Sigmoid colon (tissue), 7 donors: Measurements from ENCODE around the gene EDEM2. TPM values are rescaled to one million over a fixed set of nuclear protein-coding genes. Genes with fewer than 3 reads are reported as not detected.

Experiments
- DNase-seq: peaks from one replicate; pipeline ENCODE4 v3.0.0-alpha.2; 2019
- H3K27ac ChIP-seq, 4 donors: fragments of 200-600 bp; sonication (generic); one replicate each; pipeline ENCODE4 v1.5.1; 2016 to 2019; ENCODE audit warnings: mild to moderate bottlenecking in 1 of 4
- H3K27me3 ChIP-seq, 3 donors: fragments of 200-600 bp; sonication (generic); one replicate each; pipeline ENCODE4 v1.5.1; 2019; ENCODE audit warnings: mild to moderate bottlenecking in 1 of 3
- H3K36me3 ChIP-seq, 4 donors: fragments of 200-600 bp; sonication (generic); one replicate each; pipeline ENCODE4 v1.5.1; 2016 to 2019
- H3K4me1 ChIP-seq, 4 donors: fragments of 200-600 bp; sonication (generic); one replicate each; pipeline ENCODE4 v1.5.1; 2017 to 2019
- H3K4me3 ChIP-seq, 4 donors: fragments of 200-600 bp; sonication (generic); one replicate each; pipeline ENCODE4 v1.5.1; 2017 to 2019; ENCODE audit warnings: mild to moderate bottlenecking in 2 of 4, moderate library complexity in 1 of 4
- H3K9me3 ChIP-seq, 4 donors: fragments of 200-600 bp in 3 of 4; sonication (generic) in 3 of 4; one replicate each; pipeline versions ENCODE4 v1.5.1 to v1.6.1; 2013 to 2019
- CTCF ChIP-seq, 4 experiments: fragments of 450-650 bp in 3 of 4; fragments of 200-600 bp in 1 of 4; IDR thresholded peaks; one replicate each; pipeline ENCODE4 v1.5.1; 2016 to 2019; ENCODE audit warnings: antibody characterized with exemption in 4 of 4, mild to moderate bottlenecking in 3 of 4, moderate library complexity in 2 of 4
- EP300 ChIP-seq, 4 donors: sonication (generic); formaldehyde crosslinking; IDR thresholded peaks; one replicate each; pipeline ENCODE4 v1.6.1; 2017; ENCODE audit warnings: antibody characterized with exemption in 4 of 4
- POLR2A ChIP-seq, 2 donors: fragments of 450-650 bp; IDR thresholded peaks; one replicate each; pipeline ENCODE4 v1.6.1; 2016; ENCODE audit warnings: antibody characterized with exemption in 2 of 2, mild to moderate bottlenecking in 2 of 2, moderate library complexity in 2 of 2
- POLR2AphosphoS5 ChIP-seq, 4 donors: sonication (generic); formaldehyde crosslinking; IDR thresholded peaks; one replicate each; pipeline ENCODE4 v1.6.1; 2017; ENCODE audit warnings: antibody characterized with exemption in 4 of 4
- WGBS, 2 donors: extraction: QIAGEN DNeasy Blood & Tissue Kit; methylation state at CpG; one replicate each; pipeline ENCODE4 v1.1.7; 2013; 5-methylcytosine and 5-hydroxymethylcytosine counted together
- intact Hi-C: fragments of 100-400 bp; cut with DNase I; formaldehyde crosslinking; loops from one replicate; pipeline ENCODE4 v1.15.1; 2023
- polyA plus RNA-seq, 3 donors: library from polyadenylated mRNA; stranded (reverse); fragments of 200-250 nt; gene quantifications; one replicate each; pipeline ENCODE4 v1.2.3, GENCODE V29; 2013
- total RNA-seq, 4 donors: library from RNA; depleted of rRNA; stranded (reverse); fragments of >200 nt; gene quantifications; one replicate each; pipeline ENCODE4 v1.1.0, GENCODE V29; 2016
- donor health status: healthy with polysubstance abuse.
- donor health status: Bipolar disorder and iron deficiency.
- donor health status: healthy.

EDEM2 gene
- total and polyA plus RNA-seq, 7 donors, result 8.4 to 24.9 (median 10.8) TPM

- Histone ChIP-seq H3K4me3 (no peak overlapping the region), H3K9me3 (no peaks in the 10 kb centered on the region), H3K4me1 (peaks cover 0 to 3% (median 0%) of the 10 kb centered on the region in 4 donors), H3K27me3 (no peaks in the 10 kb centered on the region), H3K27ac (no peak overlapping the region), H3K36me3 (peaks cover 0 to 7% (median 0%) of the 10 kb centered on the region in 4 donors)
- DNase-seq, result no peak
- WGBS, 2 donors, result 84 to 86% methylated on average over 11 of the region's 11 CpGs
- TF ChIP-seq EP300 (IDR thresholded peaks at IDR 0.05) (no peak), POLR2AphosphoS5 (IDR thresholded peaks at IDR 0.05) (no peak), POLR2A (IDR thresholded peaks at IDR 0.05) (no peak), CTCF (IDR thresholded peaks at IDR 0.05) (no peak)
- intact Hi-C loops, result no loop called here
Measured at GRCh38 chr20:35179292-35180212, 32.4 kb upstream of the EDEM2 start.

- TF ChIP-seq POLR2A (IDR thresholded peaks at IDR 0.05) (no peak), POLR2AphosphoS5 (IDR thresholded peaks at IDR 0.05) (no peak), CTCF (IDR thresholded peaks at IDR 0.05) (no peak), EP300 (IDR thresholded peaks at IDR 0.05) (no peak)
- DNase-seq, result no peak
- Histone ChIP-seq H3K4me1 (peaks cover 0 to 28% (median 15%) of the 10 kb centered on the region in 4 donors), H3K4me3 (no peak overlapping the region), H3K36me3 (peaks cover 0 to 7% (median 0%) of the 10 kb centered on the region in 4 donors), H3K27ac (no peak overlapping the region), H3K9me3 (no peaks in the 10 kb centered on the region), H3K27me3 (no peaks in the 10 kb centered on the region)
- intact Hi-C loops, result no loop called here
- 95% methylated on average over 14 of the region's 14 CpGs for WGBS, 2 donors
Measured at GRCh38 chr20:35176132-35176531, 29.0 kb upstream of the EDEM2 start.

GRCh38 chr20:35174458-35175216, 27.5 kb upstream of the EDEM2 start:
- Histone ChIP-seq H3K4me1 (peaks cover 0 to 30% (median 15%) of the 10 kb centered on the region in 4 donors), H3K9me3 (no peaks in the 10 kb centered on the region), H3K36me3 (peaks cover 0 to 7% (median 0%) of the 10 kb centered on the region in 4 donors), H3K27ac (no peak overlapping the region), H3K4me3 (no peak overlapping the region), H3K27me3 (no peaks in the 10 kb centered on the region)
- TF ChIP-seq CTCF (IDR thresholded peaks at IDR 0.05) (no peak), POLR2A (IDR thresholded peaks at IDR 0.05) (no peak), EP300 (IDR thresholded peaks at IDR 0.05) (no peak), POLR2AphosphoS5 (IDR thresholded peaks at IDR 0.05) (no peak)
- no peak for DNase-seq
- WGBS, 2 donors, result 58 to 71% methylated on average over 49 of the region's 49 CpGs
- intact Hi-C loops, result no loop called here

- no peak for TF ChIP-seq POLR2A (IDR thresholded peaks at IDR 0.05)
- TF ChIP-seq POLR2AphosphoS5 (IDR thresholded peaks at IDR 0.05), result no peak
- TF ChIP-seq EP300 (IDR thresholded peaks at IDR 0.05), result no peak
- no peak for TF ChIP-seq CTCF (IDR thresholded peaks at IDR 0.05)
- H3K4me3 ChIP-seq, result no peak overlapping the region
- intact Hi-C loops, result no loop called here
- peaks cover 0 to 7% (median 0%) of the 10 kb centered on the region in 4 donors for H3K36me3 ChIP-seq
- peaks cover 0 to 30% (median 15%) of the 10 kb centered on the region in 4 donors for H3K4me1 ChIP-seq
- H3K27ac ChIP-seq, result no peak overlapping the region
- H3K9me3 ChIP-seq, result no peaks in the 10 kb centered on the region
- WGBS, 2 donors, result 74 to 86% methylated on average over 12 of the region's 12 CpGs
- H3K27me3 ChIP-seq, result no peaks in the 10 kb centered on the region
- no peak for DNase-seq
Measured at GRCh38 chr20:35173576-35174192, 26.5 kb upstream of the EDEM2 start.
